ENCODE results near the gene BRSK2.

- TF ChIP-seq EZH2 (optimal IDR thresholded peaks at IDR 0.05; ENCODE audit: low read depth, low read length) (no peak), EZH2phosphoT487 (IDR thresholded peaks at IDR 0.05; ENCODE audit: low read length) (no peak)
- TF ChIP-seq, protein P1, sequence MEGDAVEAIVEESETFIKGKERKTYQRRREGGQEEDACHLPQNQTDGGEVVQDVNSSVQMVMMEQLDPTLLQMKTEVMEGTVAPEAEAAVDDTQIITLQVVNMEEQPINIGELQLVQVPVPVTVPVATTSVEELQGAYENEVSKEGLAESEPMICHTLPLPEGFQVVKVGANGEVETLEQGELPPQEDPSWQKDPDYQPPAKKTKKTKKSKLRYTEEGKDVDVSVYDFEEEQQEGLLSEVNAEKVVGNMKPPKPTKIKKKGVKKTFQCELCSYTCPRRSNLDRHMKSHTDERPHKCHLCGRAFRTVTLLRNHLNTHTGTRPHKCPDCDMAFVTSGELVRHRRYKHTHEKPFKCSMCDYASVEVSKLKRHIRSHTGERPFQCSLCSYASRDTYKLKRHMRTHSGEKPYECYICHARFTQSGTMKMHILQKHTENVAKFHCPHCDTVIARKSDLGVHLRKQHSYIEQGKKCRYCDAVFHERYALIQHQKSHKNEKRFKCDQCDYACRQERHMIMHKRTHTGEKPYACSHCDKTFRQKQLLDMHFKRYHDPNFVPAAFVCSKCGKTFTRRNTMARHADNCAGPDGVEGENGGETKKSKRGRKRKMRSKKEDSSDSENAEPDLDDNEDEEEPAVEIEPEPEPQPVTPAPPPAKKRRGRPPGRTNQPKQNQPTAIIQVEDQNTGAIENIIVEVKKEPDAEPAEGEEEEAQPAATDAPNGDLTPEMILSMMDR (IDR thresholded peaks at IDR 0.05; ENCODE audit: low read length) = no peak
These were observed 40.2 kb upstream of the BRSK2 start for GRCh38 chr11:1349327-1350041.
